NCI-H187 (cell line): Measurements from ENCODE around the gene GMPPA.

Experiments
- DNase-seq, 2 experiments: peaks; one replicate each; lab custom pipeline; 2025; lab: John Stamatoyannopoulos, UW

GMPPA gene

GRCh38 chr2:219468410-219469185 lies 30.1 kb upstream of the GMPPA start:
- no peak for DNase-seq

DNA sequence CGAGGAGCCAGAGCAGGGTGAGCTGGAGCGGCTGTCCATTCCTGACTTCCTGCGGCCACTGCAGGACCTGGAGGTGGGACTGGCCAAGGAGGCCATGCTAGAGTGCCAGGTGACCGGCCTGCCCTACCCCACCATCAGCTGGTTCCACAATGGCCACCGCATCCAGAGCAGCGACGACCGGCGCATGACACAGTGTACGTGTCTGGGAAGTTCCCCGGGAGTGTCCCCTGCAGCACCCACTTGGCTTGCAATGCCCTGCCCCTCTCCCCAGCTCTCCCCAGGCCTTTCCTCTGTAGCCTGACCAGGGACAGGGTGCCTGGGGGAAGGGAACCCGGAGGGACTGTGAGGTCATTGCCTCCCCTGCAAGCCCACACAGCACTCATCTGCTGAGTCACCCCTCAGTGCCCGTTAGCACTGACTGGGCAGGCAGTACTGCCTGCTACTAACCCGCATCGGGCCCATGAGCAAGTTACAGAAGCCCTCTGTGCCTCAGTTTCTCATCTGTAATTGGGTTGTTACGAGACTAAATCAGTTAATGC lies 29.4 kb upstream of the GMPPA start:
- no peak for DNase-seq

DNA sequence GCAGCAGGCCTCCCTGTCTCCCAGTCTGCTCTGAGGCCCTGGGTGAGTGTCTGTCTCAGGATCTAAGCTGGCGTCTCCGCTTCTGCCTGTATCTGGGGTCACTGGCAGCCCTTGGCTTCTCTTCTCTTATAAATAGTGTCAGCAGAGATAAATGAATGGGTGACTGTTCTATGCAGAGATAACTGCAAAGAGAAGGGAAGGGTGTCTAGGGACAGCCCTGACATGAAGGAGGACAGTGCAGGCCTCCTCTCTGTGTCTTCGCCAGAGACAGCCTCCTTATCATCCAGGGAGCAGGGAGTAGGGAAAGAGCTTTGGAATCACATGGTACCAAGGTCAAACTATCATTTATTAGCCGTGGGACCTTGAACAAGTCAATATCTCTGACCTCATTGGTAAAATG lies 28.3 kb upstream of the GMPPA start:
- DNase-seq = no peak

GRCh38 chr2:219471476-219472371 lies 27.0 kb upstream of the GMPPA start:
- no peak for DNase-seq

DNA sequence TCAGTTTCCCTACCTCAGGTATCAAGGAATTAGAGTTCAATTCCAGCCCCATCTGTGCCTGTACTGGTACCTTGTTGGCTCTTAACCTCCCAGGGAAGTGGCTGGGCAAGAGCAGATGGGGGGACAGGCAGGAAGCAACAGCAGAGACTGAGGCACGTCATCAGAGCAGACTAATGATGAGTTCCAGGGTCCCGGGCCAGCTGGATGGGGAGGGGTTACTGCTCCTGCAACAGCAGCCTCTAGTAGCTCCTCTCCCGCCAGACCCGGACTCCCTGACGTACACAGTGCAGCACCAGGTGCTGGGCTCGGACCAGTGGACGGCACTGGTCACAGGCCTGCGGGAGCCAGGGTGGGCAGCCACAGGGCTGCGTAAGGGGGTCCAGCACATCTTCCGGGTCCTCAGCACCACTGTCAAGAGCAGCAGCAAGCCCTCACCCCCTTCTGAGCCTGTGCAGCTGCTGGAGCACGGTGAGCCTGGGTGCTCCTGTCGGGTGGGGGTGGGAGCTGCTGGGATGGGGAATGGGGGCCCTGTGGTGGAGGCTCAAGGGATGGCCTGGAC lies 26.0 kb upstream of the GMPPA start:
- DNase-seq = no peak

DNA sequence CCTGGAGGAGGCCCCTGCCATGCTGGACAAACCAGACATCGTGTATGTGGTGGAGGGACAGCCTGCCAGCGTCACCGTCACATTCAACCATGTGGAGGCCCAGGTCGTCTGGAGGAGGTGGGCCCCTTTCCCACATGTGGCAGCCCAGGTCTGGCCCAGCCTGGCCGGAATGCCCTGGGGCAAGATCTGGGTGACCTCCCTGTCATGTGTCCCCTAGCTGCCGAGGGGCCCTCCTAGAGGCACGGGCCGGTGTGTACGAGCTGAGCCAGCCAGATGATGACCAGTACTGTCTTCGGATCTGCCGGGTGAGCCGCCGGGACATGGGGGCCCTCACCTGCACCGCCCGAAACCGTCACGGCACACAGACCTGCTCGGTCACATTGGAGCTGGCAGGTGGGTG lies 25.2 kb upstream of the GMPPA start:
- DNase-seq = no peak

DNA sequence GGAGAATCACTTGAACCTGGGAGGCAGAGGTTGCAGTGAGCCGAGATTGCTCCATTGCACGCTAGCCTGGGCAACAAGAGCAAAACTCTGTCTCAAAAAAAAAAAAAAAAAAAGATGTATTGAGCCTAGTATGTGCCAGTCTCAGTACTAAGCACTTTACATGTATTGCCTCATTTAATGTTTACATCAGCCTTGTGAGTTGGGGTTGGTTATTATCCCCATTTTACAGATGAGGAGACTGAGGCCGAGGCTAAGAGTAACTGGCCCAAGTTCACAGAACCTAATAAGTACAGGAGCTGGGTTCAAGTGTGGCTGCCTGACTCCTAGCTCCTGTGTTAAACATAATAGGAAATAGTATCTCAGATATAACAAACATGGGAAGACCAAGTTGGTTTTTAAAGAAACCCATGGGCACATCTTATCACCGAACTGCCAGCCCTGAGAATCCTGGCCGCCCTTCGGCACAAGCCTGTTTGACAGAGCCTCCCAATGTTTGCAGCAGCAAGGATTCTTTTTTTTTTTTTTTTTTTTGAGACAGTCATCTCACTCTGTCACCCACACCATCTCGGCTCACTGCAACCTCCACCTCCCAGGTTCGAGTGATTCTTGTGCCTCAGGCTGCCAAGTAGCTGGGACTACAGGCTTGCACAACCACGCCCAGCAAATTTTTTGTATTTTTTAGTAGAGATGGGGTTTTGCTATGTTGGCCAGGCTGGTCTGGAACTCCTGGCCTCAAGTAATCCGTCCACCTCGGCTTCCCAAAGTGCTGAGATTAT lies 24.2 kb upstream of the GMPPA start:
- DNase-seq = no peak

- DNase-seq = no peak
These were observed 23.4 kb upstream of the GMPPA start for GRCh38 chr2:219475278-219475677.

DNA sequence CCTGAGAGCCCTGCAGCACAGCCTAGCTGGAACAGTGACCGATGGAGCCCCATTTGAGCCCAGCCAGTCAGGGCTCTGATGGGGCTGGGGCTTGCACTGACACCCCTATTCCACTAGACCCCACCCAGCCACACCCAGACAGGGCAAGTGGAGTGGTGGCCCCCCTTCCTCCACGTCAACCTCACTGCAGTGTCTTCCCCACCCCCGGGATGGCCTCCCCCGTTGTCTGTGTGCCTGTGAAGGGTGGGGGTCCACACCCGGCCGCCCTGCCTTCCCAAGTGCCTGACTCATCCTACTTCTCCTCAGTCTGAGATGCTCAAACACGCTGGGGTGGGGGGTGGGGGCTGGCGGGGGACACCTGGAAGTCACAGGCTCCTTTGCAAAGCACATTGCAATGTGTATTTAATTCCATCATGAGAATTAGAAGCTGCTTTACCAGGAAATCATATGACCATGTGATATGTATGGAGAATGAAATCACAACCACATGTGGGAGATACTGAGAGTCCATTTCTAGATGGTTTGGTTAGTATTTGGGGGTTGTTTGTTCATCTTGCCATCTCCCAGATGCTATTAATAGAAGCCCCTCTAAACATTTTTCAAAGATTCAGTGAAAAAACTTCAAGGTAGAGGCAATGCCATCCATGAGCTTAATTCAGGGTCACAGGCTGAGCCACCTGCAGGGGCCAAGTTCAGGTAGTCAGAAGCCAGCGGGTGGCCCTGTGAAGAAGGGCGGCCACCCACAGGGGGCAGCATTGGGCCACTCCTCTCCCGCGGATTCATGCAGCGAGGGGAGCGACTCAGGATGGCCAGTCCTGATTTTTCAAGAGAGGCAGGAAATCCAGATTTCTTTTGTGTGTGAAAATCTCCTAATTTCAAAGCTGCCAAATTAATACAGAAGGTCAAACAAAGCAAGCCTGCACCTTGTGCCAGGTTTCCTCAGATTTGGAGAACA lies 22.7 kb upstream of the GMPPA start:
- no peak for DNase-seq

DNA sequence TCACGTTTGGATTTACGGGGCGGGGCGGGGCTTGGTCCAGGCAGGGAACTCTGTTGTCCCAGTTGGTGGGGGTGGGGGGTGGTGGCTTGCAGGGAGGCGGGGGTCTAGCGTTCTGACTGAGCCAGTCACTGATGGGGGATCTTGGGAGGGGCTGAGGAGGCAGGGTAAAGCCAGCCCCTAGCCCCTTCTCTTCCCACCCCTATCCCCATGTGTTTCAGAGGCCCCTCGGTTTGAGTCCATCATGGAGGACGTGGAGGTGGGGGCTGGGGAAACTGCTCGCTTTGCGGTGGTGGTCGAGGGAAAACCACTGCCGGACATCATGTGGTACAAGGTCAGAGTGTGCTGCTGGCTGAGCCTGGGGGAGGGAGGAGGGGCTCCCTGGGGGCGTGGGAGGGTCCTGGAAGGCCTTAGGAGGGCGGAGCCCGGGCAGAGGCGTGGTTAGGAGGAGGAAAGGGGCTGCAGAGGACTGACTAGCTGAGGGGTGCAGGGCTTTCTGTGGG lies 22.0 kb upstream of the GMPPA start:
- no peak for DNase-seq

GRCh38 chr2:219477179-219477578 lies 21.5 kb upstream of the GMPPA start:
- DNase-seq = no peak

- DNase-seq = no peak
These were observed 20.9 kb upstream of the GMPPA start for GRCh38 chr2:219477815-219478214.

DNA sequence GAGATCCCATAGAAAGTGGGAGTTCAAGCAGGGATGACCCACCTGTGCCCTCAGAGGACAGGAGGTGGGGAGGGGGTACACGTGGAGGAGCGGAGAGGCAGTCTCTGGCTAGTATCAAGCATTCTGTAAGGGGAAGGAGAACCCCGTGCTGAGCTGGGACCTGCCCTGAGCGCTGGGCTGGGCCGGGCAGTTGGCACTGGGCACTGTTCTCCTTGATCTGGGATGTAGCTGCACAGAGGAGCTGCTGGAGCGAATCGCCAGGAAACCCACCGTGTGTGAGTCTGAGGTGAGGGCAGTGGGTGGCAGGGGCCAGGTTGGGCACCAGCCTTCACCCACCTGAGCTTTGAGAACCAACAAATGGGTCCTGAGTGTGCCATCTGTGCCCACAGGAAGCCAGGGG lies 19.8 kb upstream of the GMPPA start:
- DNase-seq = no peak

DNA sequence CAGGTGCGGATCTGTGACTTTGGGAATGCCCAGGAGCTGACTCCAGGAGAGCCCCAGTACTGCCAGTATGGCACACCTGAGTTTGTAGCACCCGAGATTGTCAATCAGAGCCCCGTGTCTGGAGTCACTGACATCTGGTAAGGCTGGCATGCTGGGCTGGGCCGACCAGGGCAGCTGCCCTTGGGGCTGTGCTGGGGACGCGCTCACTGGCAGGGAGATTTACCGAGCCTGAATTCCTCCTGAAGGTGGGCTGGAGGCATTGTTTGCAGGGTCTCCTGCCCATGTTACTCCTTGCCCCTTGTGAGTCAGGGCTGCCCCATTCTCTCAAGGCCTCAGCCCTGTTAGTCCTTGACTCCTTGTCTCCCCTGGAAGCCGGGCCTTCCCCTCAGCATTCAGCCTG lies 18.7 kb upstream of the GMPPA start:
- no peak for DNase-seq

DNA sequence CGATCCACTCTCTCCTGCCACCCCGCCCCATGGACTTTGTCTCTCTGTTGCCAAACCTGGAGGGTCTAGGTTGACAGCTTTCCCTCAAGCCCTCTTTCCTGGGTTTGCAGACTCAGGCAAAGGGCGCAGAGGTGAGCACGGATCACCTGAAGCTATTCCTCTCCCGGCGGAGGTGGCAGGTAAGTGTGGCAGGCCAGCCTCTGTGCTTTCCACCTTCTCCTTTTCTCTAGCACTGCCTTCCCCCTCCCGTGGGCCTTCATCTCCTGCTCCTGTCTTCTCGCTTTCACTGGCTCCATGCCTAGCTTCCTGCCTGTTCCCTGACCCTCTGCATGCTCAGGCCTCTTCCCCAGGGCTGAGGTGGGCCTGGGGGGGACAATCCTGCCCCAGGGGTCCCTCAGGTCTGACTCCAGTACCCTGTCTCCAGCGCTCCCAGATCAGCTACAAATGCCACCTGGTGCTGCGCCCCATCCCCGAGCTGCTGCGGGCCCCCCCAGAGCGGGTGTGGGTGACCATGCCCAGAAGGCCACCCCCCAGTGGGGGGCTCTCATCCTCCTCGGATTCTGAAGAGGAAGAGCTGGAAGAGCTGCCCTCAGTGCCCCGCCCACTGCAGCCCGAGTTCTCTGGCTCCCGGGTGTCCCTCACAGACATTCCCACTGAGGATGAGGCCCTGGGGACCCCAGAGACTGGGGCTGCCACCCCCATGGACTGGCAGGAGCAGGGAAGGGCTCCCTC lies 15.9 kb upstream of the GMPPA start:
- DNase-seq = no peak

GRCh38 chr2:219483451-219484342 lies 15.0 kb upstream of the GMPPA start:
- DNase-seq = no peak

DNA sequence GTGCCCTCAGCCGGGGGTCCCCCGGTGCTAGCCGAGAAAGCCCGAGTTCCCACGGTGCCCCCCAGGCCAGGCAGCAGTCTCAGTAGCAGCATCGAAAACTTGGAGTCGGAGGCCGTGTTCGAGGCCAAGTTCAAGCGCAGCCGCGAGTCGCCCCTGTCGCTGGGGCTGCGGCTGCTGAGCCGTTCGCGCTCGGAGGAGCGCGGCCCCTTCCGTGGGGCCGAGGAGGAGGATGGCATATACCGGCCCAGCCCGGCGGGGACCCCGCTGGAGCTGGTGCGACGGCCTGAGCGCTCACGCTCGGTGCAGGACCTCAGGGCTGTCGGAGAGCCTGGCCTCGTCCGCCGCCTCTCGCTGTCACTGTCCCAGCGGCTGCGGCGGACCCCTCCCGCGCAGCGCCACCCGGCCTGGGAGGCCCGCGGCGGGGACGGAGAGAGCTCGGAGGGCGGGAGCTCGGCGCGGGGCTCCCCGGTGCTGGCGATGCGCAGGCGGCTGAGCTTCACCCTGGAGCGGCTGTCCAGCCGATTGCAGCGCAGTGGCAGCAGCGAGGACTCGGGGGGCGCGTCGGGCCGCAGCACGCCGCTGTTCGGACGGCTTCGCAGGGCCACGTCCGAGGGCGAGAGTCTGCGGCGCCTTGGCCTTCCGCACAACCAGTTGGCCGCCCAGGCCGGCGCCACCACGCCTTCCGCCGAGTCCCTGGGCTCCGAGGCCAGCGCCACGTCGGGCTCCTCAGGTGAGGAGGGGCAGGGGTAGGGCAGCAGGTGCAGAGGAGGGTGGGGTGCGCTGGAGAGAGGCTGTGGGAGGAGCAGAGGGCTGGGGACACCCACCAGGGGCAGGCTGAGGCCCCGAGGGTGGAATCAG lies 14.1 kb upstream of the GMPPA start:
- DNase-seq = no peak

DNA sequence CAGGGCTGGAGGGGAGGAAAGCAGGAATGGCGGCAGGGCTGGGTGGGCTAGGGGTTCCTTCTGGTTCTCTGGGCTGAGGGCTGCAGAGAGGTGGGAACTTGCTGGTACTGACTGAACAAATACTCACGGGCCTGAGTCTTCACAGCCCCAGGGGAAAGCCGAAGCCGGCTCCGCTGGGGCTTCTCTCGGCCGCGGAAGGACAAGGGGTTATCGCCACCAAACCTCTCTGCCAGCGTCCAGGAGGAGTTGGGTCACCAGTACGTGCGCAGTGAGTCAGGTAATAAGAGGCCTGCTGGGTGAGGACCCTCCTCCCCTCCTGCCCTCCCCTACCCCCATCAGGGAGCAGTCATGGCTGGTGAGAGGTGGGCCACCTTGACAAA lies 13.5 kb upstream of the GMPPA start:
- no peak for DNase-seq
